ENCODE data around the gene PMIS2. TPM values are rescaled to one million over a fixed set of nuclear protein-coding genes. Genes with fewer than 3 reads are reported as not detected.

Gene PMIS2
- not detected in 2 replicates for total RNA-seq

DNA sequence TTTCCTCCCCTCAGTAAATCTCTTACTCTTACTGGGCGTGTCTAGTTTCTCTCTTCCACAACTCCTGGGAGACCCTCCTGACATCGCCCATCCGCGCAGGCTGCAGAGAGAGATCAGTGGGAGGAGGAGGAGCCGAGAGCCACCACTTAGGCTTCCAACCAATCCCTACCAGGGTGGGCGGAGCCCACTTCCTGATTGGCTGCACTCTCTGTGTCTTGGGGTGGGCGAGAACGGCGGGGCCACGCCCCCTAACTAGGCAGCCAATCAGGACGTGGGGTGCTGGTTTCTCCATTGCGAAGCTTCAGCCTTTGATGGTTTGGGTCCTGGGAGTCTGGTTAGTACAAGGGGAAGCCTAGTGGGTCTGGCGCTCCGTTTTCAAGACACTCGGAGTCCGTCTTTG, at the start of gene PMIS2:
PMIS2 (plus strand) TSS at position 326 of the 400 bp plus-strand sequence. CDS start 87 bp downstream, outside the sequence.

DNA sequence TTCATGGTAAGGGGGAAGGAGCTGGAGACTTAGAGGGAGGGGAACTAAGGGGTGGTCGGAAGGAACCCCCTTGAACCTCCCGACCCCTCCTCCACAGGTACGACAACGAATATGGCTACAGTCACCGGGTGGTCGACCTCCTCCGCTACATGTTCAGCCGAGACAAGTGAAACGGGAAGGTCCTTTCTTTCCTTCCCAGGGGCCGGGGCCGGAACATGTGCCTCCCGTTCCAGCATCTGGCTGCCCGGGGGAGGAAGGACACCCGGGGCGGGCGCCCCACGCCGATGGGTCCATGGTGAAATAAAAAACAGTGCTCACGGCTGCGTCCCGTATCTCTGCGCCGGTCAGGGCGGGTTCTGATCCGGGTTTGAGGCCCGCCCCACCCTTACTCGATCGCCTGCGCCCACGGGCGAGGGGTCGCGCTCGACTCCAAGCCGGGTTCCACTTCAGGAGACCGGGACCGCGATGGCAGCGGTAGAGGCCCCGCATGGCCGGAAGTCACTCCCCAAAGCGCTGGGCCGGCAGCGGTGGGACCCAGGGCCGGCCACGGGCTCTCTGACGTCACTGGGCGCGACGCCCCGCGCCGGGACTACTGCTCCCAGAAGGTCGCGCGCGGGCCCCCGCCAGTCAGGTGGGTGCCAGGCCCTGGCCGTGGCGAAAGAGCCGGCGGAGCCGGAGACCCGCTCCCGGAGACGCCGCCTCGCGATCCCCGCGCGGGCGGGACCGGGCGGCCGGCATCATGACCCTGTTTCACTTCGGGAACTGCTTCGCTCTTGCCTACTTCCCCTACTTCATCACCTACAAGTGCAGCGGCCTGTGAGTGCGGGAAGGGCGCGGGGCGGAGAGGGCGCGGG, 40.7 kb upstream of the PMIS2 start, which contains the start of gene TMEM147:
TMEM147 (plus strand) TSS at position 626 of the 854 bp plus-strand sequence; CDS start at position 740, 114 bp downstream.

DNA sequence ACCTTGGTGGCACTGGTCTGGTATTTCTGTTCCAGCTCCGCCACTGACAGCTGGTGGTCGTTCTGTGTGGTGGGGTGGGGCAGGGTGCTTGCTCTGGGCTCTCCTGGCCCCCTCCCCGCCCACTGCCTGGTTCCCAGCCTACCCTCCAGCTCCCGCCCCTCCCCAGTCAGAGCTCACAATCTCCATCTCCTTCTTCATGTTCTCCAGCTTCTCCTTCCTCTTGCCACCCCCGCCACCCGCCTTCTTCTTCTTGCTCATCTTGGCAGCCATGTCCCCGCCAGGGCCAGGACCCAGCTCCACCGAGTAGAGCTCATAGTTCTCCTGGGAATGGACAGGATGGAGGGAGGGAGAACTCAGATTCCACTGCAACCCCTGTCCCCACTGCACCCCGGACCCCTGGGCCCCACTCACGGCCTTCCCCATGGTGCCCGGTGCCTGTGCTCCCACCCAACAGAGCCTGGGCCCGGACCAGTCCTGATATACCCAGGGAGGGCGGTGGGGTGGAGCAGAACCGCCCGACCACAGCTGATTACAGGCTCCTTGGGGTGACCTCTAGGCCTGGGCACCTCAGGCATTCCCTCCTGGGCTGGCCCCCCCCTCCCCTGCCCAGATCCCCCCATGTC, 22.7 kb upstream of the PMIS2 start, which contains the start of gene ATP4A:
ATP4A (minus strand) TSS at position 452 of the 623 bp plus-strand sequence; CDS start at position 423, 29 bp downstream.

DNA sequence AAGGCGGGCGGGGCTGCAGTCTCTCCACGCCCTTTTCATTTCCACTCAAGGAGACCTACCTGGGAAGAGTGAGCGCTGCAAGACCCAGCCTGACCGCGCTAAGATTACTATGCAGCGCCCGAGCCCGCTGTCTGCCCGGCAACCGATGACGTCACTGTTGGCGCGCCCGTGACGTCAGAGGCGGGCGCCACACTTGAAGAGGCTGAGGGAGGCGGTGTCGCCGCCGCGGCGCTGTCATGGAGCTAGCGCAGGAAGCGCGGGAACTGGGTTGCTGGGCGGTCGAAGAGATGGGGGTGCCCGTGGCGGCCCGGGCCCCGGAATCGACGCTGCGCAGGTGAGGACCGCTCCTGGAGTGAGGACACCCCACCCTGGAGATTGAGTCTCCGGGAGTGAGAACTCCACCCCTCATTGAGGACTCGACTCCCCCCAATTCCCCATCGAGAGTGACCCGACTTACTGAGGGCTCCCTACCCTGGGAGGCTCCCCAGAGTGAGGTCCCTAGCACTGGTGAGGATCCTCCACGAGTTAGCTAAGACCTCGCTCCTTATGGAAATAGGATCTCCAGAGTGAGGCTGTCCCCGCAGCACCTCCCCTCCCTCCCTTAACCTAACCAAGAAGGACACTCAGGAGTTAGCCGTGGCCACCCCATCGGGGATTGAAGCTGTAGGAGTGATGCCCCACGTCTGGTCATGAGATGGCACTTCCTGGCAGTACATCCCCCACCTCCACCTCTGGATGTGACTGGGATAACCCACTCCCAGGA, 26.8 kb downstream of the PMIS2 start, which contains the start of gene HAUS5:
HAUS5 (plus strand) TSS at position 177 of the 763 bp plus-strand sequence; CDS start at position 237, 60 bp downstream.

DNA sequence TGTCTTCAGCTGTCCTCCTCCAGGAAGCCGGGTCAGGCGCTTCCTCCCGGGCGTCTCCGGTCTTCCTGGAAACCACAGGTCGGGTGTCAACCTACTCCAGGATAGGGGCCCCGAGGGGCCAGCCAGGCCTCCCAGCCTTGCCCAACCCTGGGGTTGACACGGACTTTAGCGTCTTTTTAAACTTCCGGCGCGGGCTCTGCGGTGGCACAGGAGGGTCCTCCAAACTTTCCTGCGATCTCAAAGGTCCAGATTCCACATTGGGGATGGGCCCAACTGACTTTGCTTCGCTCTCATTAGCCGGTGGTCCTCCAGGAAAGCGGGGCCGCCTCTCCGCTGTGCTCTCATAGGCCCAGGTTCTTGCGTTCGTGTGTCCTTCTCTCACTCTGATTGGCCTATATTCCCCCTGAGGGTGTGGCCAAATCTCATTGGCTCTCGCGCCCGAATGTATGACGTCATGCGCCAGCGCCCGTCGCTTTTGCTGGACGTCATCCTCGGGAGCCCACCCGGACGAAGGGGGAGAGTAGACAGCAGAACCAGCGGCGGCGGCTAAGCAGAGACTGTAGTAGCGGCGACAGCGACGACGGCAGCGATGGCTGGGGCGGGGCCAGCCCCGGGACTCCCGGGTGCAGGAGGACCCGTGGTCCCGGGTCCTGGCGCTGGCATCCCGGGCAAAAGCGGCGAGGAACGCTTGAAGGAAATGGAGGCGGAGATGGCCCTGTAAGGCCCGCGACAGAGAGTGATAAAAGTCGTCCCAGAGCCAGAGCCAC, 42.8 kb downstream of the PMIS2 start, which contains the start of gene RBM42:
RBM42 (plus strand) TSS at position 472 of the 767 bp plus-strand sequence; CDS start at position 590, 118 bp downstream.

Other genes starting within 250 kb of the PMIS2 start
- gene FFAR1, start 238.3 kb upstream of the PMIS2 start, total RNA-seq, result not detected in 2 replicates
- 0.19 TPM in 1 of 2 replicates, not detected in the other for gene FFAR3, start 227.7 kb upstream of the PMIS2 start, total RNA-seq
- gene GPR42, start 215.1 kb upstream of the PMIS2 start, total RNA-seq, result not detected in 2 replicates
- not detected in 2 replicates for gene FFAR2, start 137.9 kb upstream of the PMIS2 start, total RNA-seq
- not detected in 2 replicates for gene KRTDAP, start 95.7 kb upstream of the PMIS2 start, total RNA-seq
- gene DMKN, start 72.5 kb upstream of the PMIS2 start, total RNA-seq, result 9.1 and 10.6 TPM in 2 replicates
- gene SBSN, start 57.9 kb upstream of the PMIS2 start, total RNA-seq, result 22.7 and 28.3 TPM in 2 replicates
- gene GAPDHS, start 52.7 kb upstream of the PMIS2 start, total RNA-seq, result not detected in 2 replicates
- 60.7 and 79.1 TPM in 2 replicates for gene TMEM147, start 40.5 kb upstream of the PMIS2 start, total RNA-seq
- not detected in 2 replicates for gene ATP4A, start 22.5 kb upstream of the PMIS2 start, total RNA-seq
- 2.8 and 3.6 TPM in 2 replicates for gene HAUS5, start 26.6 kb downstream of the PMIS2 start, total RNA-seq
- gene RBM42, start 42.9 kb downstream of the PMIS2 start, total RNA-seq, result 59.5 and 62.7 TPM in 2 replicates
- gene ETV2, start 55.6 kb downstream of the PMIS2 start, total RNA-seq, result 0.88 and 1.2 TPM in 2 replicates
- 457 and 613 TPM in 2 replicates for gene COX6B1, start 62.1 kb downstream of the PMIS2 start, total RNA-seq
- gene UPK1A, start 80.3 kb downstream of the PMIS2 start, total RNA-seq, result 0.24 TPM in 1 of 2 replicates, not detected in the other
- not detected in 2 replicates for gene ZBTB32, start 118.4 kb downstream of the PMIS2 start, total RNA-seq
- gene KMT2B, start 131.8 kb downstream of the PMIS2 start, total RNA-seq, result 12.6 and 13.1 TPM in 2 replicates
- gene IGFLR1, start 156.3 kb downstream of the PMIS2 start, total RNA-seq, result 0.37 and 9.8 TPM in 2 replicates
- gene U2AF1L4, start 159.2 kb downstream of the PMIS2 start, total RNA-seq, result 2.0 and 4.4 TPM in 2 replicates
- 33.8 and 46.2 TPM in 2 replicates for gene PSENEN, start 159.5 kb downstream of the PMIS2 start, total RNA-seq
- 8.1 and 9.4 TPM in 2 replicates for gene LIN37, start 162.4 kb downstream of the PMIS2 start, total RNA-seq
- 140 and 169 TPM in 2 replicates for gene HSPB6, start 170.9 kb downstream of the PMIS2 start, total RNA-seq
- 6.1 and 6.7 TPM in 2 replicates for gene PROSER3, start 172.0 kb downstream of the PMIS2 start, total RNA-seq
- 0.44 and 2.0 TPM in 2 replicates for gene ARHGAP33, start 189.4 kb downstream of the PMIS2 start, total RNA-seq
- gene PRODH2, start 226.7 kb downstream of the PMIS2 start, total RNA-seq, result not detected in 2 replicates